Endothelial cell of umbilical vein (primary cell): ENCODE data around the gene GULP1. TPM values are rescaled to one million over a fixed set of nuclear protein-coding genes. Genes with fewer than 3 reads are reported as not detected.

Experiments
- BruUV-seq: library from RNA; stranded (reverse); fragments of 400-500 nt; replicated peaks from 2 replicates; lab custom pipeline; 2021; lab: Mats Ljungman, UMichigan
- CTCF ChIA-PET: fragments of 300-600, 350-600 bp; sonication (Branson Sonifier 250); formaldehyde crosslinking; loops from one replicate; lab custom pipeline; 2021; ENCODE audit warnings: antibody characterized with exemption, inconsistent platforms; lab: Charles Lee
- POLR2A ChIA-PET: fragments of 300-600, 350-600 bp; sonication (Branson Sonifier 250); formaldehyde crosslinking; loops from one replicate; lab custom pipeline; 2021; ENCODE audit warnings: antibody characterized with exemption, inconsistent platforms; lab: Charles Lee
- DNase-seq: peaks from one replicate; pipeline ENCODE4 v3.0.0-alpha.2; 2011; ENCODE audit warnings: low read depth, low spot score
- FAIRE-seq: peaks from 2 replicates; lab custom pipeline; 2011; peaks lifted over from hg19 to GRCh38; lab: Jason Lieb, UNC
- H2AFZ ChIP-seq: 2 replicates; pipeline ENCODE4 v1.6.0; 2012; ENCODE audit warnings: low read depth, low read length, control low read depth, inconsistent platforms
- H3K27ac ChIP-seq: 2 replicates; pipeline ENCODE4 v1.5.1; 2011; ENCODE audit warnings: low read depth, mild to moderate bottlenecking, control low read depth, low read length, moderate library complexity; ENCODE audit not compliant: insufficient read depth
- H3K27me3 ChIP-seq, 2 experiments: 2 replicates each; pipeline versions ENCODE4 v1.6.0 to v1.6.1; 2011; ENCODE audit warnings: low read length in 2 of 2, mixed read lengths in 1 of 2; ENCODE audit not compliant: control insufficient read depth in 2 of 2, insufficient read depth in 2 of 2
- H3K36me3 ChIP-seq, 2 experiments: 2 replicates in 1 of 2; 3 replicates in 1 of 2; pipeline ENCODE4 v1.5.1; 2011; ENCODE audit warnings: low read length in 2 of 2, mild to moderate bottlenecking in 1 of 2, moderate library complexity in 1 of 2; ENCODE audit not compliant: control insufficient read depth in 2 of 2, insufficient read depth in 2 of 2; ENCODE audit errors: extremely low read depth in 1 of 2
- H3K4me1 ChIP-seq: 3 replicates; pipeline ENCODE4 v1.5.1; 2011; ENCODE audit warnings: mild to moderate bottlenecking, low read length; ENCODE audit not compliant: control insufficient read depth, insufficient read depth; ENCODE audit errors: extremely low read depth
- H3K4me2 ChIP-seq: 2 replicates; pipeline ENCODE4 v1.6.1; 2011; ENCODE audit warnings: low read length, control low read depth, mixed read lengths; ENCODE audit not compliant: insufficient read depth
- H3K4me3 ChIP-seq, 3 experiments: fragments of 200-600 bp in 1 of 3; sonication (generic), shearing (Covaris generic) in 1 of 3; replicated peaks in 1 of 3; 2 replicates each; pipeline ENCODE4 v1.5.1; 2011 to 2016; ENCODE audit warnings: control low read depth in 3 of 3, low read length in 3 of 3, mild to moderate bottlenecking in 2 of 3, inconsistent platforms in 1 of 3, low read depth in 1 of 3, moderate library complexity in 1 of 3; ENCODE audit not compliant: insufficient read depth in 1 of 3
- H3K79me2 ChIP-seq: 2 replicates; pipeline ENCODE4 v1.6.0; 2012; ENCODE audit warnings: low read length, inconsistent platforms; ENCODE audit not compliant: control insufficient read depth, insufficient read depth
- H3K9ac ChIP-seq: replicated peaks from 2 replicates; pipeline ENCODE3; 2011; ENCODE audit warnings: low read length, control low read depth; ENCODE audit not compliant: insufficient read depth; ENCODE audit errors: extremely low read depth
- H3K9me1 ChIP-seq: replicated peaks from 3 replicates; pipeline ENCODE4 v1.6.0; 2011; ENCODE audit warnings: mild to moderate bottlenecking, low read length; ENCODE audit not compliant: control insufficient read depth, insufficient read depth; ENCODE audit errors: extremely low read depth
- H3K9me3 ChIP-seq: replicated peaks from 2 replicates; pipeline ENCODE4 v1.5.1; 2012; ENCODE audit warnings: low read length, inconsistent platforms; ENCODE audit not compliant: control insufficient read depth, insufficient read depth
- H4K20me1 ChIP-seq: replicated peaks from 2 replicates; pipeline ENCODE3; 2011; ENCODE audit warnings: mild to moderate bottlenecking, low read length; ENCODE audit not compliant: control insufficient read depth, insufficient read depth; ENCODE audit errors: extremely low read depth
- CTCF ChIP-seq, 2 donors: IDR thresholded peaks; 1 replicate in 1 of 2; 2 replicates in 1 of 2; pipeline ENCODE4 v1.5.1; 2011; ENCODE audit warnings: low read length in 2 of 2, mild to moderate bottlenecking in 2 of 2, moderate library complexity in 2 of 2, control low read depth in 1 of 2, inconsistent platforms in 1 of 2, low read depth in 1 of 2; ENCODE audit not compliant: insufficient read depth in 1 of 2; ENCODE audit errors: extremely low read depth in 1 of 2
- EZH2 ChIP-seq: IDR thresholded peaks from 2 replicates; pipeline ENCODE4 v1.6.1; 2012; ENCODE audit warnings: borderline replicate concordance, low read depth, mild to moderate bottlenecking, moderate library complexity, low read length, inconsistent platforms; ENCODE audit not compliant: severe bottlenecking
- FOS ChIP-seq: IDR thresholded peaks from 2 replicates; pipeline ENCODE4 v1.6.1; 2011; ENCODE audit warnings: mild to moderate bottlenecking, low read length, moderate library complexity, borderline replicate concordance; ENCODE audit not compliant: insufficient read depth
- GATA2 ChIP-seq: IDR thresholded peaks from 2 replicates; pipeline ENCODE4 v1.7.0; 2011; ENCODE audit warnings: low read depth, mild to moderate bottlenecking, moderate library complexity, mixed read lengths, low read length; ENCODE audit not compliant: insufficient read length, insufficient read depth
- JUN ChIP-seq: IDR thresholded peaks from 2 replicates; pipeline ENCODE4 v1.6.1; 2011; ENCODE audit warnings: borderline replicate concordance, low read depth; ENCODE audit not compliant: insufficient read length, insufficient read depth
- MAX ChIP-seq: IDR thresholded peaks from 2 replicates; pipeline ENCODE4 v1.6.1; 2011; ENCODE audit not compliant: insufficient read depth, insufficient read length
- MYC ChIP-seq: IDR thresholded peaks from one replicate; pipeline ENCODE4 v1.6.1; 2011; ENCODE audit warnings: mild to moderate bottlenecking, low read depth, low read length
- POLR2A ChIP-seq: IDR thresholded peaks from 2 replicates; pipeline ENCODE4 v1.6.1; 2012; ENCODE audit warnings: low read depth, mild to moderate bottlenecking, control low read depth, low read length
- POLR2AphosphoS5 ChIP-seq: IDR thresholded peaks from 2 replicates; pipeline ENCODE4 v1.6.1; 2012; ENCODE audit warnings: low read depth, mild to moderate bottlenecking, control low read depth, low read length, moderate library complexity; ENCODE audit not compliant: insufficient read depth
- dilution Hi-C: fragments of 300-500 bp; cut with MboI; formaldehyde crosslinking; loops from one replicate; pipeline ENCODE4 v1.15.0; 2019; ENCODE audit warnings: low sequenced_read_pairs; ENCODE audit not compliant: extremely low pct_ligation_motif_present
- intact Hi-C: fragments of 100-400 bp; cut with micrococcal nuclease; formaldehyde crosslinking; loops from one replicate; pipeline ENCODE4 v1.10.0; 2022
- polyA plus RNA-seq, 4 experiments: library from polyadenylated mRNA; depleted of rRNA in 3 of 4; stranded (reverse) in 3 of 4; unstranded in 1 of 4; fragments of >200 nt; gene quantifications; 2 replicates each; pipeline versions ENCODE4 v1.2.1 to v1.2.3, GENCODE V29; 2011 to 2012; ENCODE audit warnings: missing spikeins in 1 of 4
- total RNA-seq: library from RNA; stranded (reverse); gene quantifications from 2 replicates; pipeline ENCODE4 v1.2.3, GENCODE V29; 2021

Gene GULP1
- total and polyA plus RNA-seq, 2 donors (not counting 3 experiments of a cell fraction or from before 2014, with no cell fraction given), result 24.4 to 53.8 TPM

DNA sequence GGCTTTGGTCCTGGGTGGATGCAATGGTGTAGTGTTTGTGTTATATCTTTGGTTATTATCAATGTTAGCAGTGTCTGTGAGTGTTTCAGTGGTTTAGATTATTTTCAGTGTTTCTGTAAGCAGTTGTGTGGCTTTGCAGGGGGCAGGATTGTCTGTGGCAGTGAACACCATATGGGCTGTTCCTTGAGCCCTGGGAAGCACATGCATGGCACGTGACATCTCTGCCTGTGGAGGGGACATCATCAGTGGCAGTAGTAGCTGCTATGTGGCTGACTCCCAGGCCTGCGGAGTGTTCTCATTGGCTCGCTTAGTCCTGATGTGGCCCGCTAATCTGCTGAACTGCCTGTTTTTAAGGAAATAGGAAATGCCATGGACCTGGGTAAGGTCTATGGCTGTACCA, 327.5 kb downstream of the GULP1 start:
- no TSS peak for BruUV-seq
- no peak overlapping the region for H3K27ac ChIP-seq
- no peaks in the 10 kb centered on the region for H3K9me3 ChIP-seq
- TF ChIP-seq POLR2A (no peak), EZH2 (no peak), MYC (no peak), POLR2AphosphoS5 (no peak), GATA2 (no peak), FOS (no peak), MAX (no peak), JUN (no peak), CTCF (IDR thresholded peaks at IDR 0.05; ENCODE audit: extremely low read depth in 1 of 2, insufficient read depth in 1 of 2, low read depth in 1 of 2, low read length in 2 of 2) (no peak)
- intact Hi-C loops, result no loop called here
- ChIA-PET CTCF (no interaction called here), POLR2A (no interaction called here)
- dilution Hi-C loops, result no loop called here
- H3K27me3 ChIP-seq, result no peaks in the 10 kb centered on the region
- no peak for DNase-seq
- no peaks in the 10 kb centered on the region for H3K36me3 ChIP-seq
- no peak overlapping the region for H3K4me3 ChIP-seq
- no peak overlapping the region for H3K4me2 ChIP-seq
- H3K4me1 ChIP-seq, result no peaks in the 10 kb centered on the region
- no peak overlapping the region for H2AFZ ChIP-seq
- H3K9me1 ChIP-seq, result no peaks in the 10 kb centered on the region
- FAIRE-seq, result no peak
- H3K9ac ChIP-seq, result no peak overlapping the region
- no peaks in the 10 kb centered on the region for H3K79me2 ChIP-seq
- no peaks in the 10 kb centered on the region for H4K20me1 ChIP-seq
